Stimulated activated CD4-positive, alpha-beta T cell treated with anti-CD3 and anti-CD28 coated beads, Interleukin-1b, Interleukin-23, amount 100 ng/mL, for 1 hour (primary cell): Measurements from ENCODE around the gene LSMEM2.
"Not testable (repeated sequence)": the region's sequence is repeated elsewhere in the genome, so short reads cannot be mapped to it uniquely, and the experiment has no call there.

Experiments
- DNase-seq, 2 donors: peaks; one replicate each; pipeline ENCODE4 v3.0.0-alpha.2; 2020; ENCODE audit warnings: low read depth in 2 of 2

Gene LSMEM2

DNA sequence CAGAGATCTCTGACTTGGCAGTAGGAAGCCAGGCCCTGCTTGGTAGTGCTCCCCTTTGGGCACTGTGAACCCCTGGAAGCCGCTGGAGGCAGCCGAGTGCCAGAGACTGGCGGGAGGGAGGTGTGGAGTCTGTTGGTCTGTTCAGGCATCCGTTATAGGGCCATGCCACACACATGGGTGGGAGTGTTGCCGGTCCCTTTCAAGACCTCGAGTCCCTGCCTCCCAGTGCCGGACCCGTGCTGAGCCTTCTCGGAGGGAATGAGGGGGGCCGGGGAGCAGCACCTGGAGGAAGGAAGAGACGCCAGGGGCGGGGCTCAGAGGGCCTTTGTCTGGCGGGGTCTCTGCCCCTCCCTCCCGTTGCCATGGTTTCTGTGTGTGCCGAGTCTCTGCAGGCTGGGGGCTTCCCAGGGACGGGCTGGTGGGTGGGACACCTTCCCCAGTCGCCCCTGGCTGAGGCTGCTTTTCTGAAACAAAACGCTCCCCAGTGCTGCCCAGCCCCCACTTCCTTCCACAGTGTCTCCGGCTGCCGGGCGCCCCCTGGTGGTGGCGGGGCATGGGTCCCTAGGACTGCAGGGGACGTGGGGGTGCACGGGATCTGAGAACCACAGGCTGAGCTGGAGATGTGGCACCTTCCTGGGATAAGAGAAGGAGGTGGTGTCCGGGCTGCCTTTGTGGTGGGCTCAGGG lies 32.9 kb upstream of the LSMEM2 start:
- DNase-seq, result peak; percentile 91 to 98

DNA sequence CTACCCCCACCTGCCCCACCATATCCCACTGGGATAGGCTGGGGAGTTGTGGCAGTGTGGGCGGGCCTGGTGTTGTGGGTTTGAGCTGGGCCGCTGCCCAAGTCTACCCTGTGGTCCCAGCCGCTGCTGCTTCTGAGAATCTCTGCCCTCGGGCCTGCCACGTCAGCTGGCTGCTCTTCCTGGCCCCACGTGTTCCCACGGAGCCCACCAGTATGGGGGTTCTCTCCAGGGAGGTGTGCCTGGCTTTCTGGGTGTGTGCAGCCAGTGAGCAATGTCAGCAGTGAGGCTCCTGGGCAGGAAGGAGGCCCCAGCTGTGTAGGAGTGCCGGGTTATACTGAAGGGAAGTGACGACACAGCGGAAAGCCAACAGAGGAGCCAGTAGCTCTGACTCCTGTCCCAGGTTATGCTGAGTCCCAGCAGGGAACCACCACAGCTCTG lies 32.4 kb upstream of the LSMEM2 start:
- DNase-seq, result peak in 1 of 2 donors; percentile 50

DNA sequence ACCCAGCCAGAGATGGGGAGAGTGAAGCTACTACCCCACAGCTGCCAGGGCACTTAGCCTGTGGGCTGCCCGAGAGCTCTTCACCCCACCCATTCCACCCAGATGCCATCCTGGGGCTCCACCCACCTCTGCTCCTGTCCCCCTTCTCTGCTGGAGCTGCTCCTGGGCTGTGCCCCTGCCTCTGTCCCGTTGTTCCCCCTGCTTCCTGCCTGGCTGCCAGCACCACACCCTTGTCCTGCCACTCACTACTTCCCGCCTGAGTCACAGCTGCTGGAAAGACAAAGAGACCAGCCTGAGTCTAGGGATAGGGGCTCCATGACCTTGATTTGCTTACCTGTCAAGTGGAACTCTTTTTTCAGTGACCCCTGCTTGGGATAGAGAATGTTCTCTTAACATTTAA lies 30.5 kb upstream of the LSMEM2 start:
- no peak for DNase-seq

DNA sequence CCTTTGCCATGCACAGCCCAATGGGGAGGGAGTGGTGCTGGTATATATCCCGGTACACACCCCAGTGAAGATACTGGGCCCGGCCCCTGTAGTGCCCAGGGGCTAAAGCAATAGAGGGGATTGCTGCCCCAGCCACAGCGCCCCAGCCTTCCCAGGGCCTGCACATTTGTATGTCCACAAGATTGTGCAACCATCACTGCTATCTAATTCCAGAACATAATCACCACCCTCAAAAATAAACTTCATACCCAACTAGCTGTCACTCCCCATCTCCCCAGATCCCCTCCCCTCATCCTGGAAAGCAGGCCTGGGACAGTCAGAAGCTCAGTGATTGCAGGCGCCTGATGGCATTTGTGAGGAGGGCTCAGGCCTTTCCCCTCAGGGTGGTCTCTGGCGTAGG lies 29.4 kb upstream of the LSMEM2 start:
- DNase-seq, result no peak

DNA sequence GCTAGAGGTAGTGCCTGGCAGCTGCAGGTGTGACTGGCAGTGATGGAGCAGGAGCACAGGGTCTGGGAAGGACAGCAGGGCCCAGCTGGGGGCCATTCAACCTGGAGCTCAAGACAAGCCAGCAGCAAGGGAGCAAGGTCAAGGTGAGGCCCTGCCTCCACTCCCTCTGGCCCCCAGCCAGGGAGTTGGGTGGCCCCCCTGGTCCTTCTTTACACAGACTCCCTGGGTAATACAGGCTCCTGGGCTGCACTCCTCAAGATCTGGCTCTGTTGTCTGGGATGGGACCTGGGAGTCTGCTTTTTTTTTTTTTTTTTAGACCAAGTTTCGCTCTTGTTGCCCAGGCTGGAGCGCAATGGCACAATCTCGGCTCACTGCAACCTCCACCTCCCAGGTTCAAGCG lies 28.4 kb upstream of the LSMEM2 start:
- DNase-seq, result no peak

DNA sequence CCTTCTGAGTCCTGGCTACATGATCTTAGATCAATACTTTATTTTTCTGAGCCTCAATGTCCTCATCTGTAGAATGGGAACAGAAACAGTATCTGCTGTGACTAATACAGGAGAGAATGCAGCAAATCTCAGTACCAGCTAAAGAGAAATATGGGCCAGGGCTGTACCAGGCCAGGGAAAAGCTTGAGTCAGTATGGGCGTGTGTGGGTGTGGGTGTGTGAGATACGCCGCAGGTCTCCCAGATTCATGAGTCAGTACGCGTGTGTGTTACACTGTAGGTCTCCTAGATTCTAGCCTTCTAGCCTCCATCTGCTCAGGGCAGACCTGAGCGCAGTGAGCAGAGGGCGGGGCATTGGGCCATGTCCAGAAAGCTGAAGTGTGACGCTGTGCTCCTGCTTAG lies 27.7 kb upstream of the LSMEM2 start:
- no peak for DNase-seq

DNA sequence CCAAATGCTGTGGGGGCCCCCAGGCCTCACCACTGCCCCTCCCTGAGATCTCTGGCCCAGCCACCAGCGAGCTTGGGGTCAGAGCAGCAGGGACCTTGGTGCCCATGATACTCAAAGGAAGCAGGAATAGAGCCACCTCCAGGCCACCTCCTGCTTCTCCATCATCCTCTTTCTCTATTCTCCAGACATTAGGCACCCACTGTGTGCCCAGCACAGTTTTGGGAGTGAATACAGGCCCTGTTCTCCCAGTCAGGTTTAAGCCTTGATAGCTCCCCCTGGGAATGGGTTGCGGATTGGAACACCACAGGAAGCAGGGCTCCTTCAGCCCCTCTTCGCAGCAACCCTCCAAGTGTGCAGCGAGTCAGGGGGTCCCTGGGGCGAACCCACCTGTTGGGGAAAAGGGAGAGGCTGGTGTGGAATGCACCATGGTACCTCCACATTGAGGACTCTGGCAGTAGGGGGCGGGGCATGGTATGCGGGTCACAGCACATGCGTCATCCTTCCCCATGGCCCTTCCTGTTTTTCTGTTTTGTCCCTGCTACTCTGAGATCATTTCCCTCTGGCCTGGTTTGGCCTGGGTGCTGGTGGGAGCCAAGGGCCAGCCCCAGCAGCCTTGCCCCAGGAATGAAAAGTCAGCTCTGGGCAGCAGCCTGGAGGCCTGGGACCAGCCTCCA lies 24.2 kb upstream of the LSMEM2 start:
- DNase-seq, result no peak

DNA sequence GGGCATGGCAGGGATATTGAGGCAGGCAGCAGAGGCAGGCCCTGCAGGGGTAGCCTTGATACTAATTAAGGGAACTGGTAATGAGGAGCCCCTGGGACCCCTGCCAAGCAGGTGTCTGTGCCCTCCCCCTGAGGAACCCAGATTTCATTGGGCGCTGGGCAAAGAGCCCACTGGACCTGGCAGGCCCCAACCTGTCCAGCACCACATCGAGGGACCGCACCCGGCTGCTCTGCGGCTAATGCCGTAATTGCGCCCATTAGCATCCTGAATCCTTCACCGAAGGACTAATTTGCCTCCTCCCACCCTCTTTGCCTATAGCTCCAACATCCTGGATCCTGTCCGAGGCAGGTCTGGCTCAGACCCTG lies 23.7 kb upstream of the LSMEM2 start:
- no peak for DNase-seq

DNA sequence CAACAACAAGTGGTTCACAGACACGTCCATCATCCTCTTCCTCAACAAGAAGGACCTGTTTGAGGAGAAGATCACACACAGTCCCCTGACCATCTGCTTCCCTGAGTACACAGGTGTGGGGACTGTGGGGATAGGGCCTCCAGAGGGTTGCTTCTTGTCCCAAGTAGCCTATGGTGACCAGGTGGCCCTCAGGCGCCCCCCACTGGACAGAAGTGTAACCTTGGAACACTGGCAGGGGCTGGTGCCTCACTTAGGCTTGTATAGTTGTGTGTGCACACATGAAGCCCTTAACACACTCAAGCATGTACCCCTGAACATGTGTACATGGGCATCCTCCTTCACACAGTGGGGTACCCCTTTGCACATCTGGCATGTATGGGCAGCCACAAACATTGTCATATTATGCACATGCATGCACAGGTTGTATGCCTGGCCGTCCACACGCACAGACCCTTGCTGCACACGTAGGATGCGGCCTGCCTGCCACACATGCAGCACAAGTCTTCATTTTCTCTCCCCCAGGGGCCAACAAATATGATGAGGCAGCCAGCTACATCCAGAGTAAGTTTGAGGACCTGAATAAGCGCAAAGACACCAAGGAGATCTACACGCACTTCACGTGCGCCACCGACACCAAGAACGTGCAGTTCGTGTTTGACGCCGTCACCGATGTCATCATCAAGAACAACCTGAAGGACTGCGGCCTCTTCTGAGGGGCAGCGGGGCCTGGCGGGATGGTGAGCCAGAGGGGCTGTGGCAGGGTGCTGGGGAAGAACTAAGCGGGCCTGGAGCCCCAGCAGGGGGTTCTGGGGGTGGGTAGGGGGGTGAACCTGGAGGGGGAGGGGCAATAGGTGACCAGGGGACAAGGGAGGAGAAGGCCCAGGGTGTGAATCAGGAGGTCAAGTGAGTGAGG lies 21.7 kb upstream of the LSMEM2 start:
- DNase-seq, result no peak

DNA sequence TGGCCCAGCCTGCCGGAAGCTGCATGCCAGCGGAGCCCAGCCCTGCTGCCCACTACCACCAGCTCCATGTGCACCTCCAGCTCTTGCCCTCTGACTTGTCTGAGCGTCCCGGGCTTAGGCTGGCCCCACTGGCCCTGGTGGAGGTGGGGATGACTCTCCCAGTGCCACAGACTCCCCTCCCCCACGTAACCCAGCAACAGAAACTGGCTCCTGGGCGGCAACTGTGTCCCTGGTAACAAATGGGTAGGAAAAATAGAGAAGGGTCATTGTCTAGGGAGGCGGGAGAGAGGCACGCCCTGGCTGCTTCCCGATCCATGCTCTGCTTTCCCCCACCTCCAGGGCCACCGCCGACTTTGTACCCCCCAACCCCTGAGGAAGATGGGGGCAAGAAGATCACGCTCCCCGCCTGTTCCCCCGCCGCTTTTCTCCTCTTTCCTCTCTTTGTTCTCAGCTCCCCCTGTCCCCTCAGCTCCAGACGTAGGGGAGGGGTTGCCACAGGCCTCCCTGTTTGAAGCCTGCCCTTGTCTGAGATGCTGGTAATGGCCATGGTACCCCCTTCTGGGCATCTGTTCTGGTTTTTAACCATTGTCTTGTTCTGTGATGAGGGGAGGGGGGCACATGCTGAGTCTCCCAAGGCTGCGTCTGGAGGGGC lies 20.7 kb upstream of the LSMEM2 start:
- DNase-seq, result no peak

DNA sequence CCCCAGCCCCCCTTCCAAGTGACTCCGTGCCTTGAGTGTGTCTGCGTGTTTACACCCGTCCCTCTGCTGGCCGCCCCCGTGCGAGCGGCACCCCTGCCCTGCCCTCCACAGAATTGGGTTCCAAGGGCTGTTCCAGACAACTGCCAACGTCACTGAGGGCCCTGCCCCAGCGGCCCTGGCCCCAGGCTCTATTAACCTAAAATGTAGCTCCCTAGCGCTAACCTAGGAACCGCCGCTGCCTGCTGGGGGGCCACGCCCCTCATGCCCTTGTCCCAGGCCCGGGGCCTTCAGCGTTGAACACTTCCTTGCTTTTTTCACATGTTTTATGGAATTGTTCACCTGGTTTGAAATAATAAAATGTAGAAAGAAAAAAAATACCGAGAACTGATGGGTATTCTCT lies 19.9 kb upstream of the LSMEM2 start:
- no peak for DNase-seq

DNA sequence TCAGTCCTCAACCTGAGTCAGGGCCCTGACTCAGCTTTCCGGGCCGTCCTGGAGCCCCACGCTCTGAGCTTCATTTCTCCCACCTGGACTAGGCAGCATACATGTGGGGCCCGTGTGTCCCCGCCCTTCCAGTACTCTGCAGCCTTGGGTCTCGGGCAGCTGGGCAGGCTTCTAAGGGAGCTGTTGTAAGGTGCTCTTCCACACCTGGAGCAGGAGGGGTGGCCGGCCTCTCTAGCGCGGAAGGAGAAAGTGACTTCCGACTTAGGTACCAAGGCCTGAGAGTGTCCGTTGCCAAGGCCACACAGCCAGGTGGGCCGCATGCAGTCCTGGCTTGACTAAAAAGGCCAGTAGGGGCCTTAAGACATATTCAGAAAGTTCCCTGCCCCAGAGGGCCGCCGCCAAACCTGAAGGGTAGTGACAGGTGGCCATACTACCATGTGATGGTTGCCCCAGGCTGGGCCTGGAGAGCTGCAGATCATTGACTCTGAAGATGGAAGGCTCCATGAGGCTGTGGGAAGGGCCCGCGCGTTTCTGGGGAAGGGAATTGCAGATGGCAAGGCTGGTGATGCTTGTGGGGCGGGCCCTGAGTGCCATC lies 19.4 kb upstream of the LSMEM2 start:
- no peak for DNase-seq

DNA sequence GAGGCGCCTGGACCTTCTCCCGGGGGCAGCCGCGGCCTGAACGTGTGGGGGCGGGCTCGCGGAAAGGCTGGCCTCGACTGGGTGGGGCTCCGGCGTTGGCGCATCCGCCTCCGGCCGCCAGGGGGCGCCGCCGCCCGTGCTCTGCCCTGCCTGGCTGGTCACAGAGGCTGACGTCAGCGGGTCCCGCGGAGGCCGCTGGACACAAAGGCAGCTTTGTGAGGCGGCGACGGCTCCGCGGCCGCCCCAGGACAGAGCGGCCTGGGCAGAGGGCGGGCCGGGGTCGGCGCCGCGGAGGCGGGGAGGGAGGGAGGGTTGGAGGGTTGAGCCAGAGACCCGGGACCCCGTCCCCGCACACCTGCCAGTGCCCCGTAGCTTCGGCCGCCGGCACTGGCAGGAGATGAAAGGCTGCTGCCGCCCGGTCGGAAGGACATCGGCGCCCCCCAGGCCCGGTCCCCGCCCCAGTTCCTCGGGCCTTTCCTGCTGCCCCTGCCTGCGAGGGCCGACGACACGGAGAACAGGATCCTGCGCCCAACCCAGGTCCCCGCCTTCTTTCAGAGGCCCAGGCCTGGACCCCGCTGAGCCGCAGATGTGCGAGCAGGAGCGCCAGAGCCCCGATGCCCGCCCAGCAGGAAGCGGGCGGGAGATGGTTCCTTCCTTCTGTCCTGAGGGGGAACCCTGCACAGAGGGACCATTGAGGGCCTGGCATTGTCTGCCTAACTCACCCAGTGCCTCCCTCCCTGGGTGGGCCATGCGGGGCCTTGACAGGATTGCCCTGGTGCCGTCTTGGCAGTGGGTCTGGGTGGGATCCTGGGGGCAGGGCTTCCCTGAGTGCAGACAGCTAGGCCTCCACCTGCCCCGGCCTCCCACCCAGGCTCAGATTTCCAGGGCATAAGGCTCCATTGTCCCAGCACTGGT lies 18.6 kb upstream of the LSMEM2 start:
- DNase-seq, result peak; percentile 43 to 70

DNA sequence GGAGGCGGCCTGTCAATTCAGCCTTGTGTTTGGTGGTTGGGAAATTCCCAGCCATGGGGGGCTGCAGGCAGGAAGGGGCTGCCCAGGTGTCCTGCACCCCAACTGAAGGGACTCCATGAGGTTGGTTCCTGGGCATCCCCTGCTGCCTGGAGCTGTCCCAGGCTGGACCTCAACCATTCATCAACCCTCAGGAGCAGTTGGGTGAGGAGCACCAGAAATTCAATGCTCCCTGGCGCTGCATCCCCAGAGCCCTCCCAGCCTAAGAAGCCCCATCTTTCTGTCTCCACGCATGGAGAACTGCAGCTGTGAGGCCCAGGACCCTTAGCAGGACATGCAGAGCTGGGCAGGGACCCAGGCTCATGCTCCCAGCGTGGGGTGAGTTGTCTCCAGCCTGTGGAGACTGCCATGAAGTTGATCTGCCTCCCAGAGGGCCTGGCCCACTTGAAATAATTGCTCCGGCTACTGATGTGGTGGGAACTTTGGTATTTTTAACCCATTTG lies 17.9 kb upstream of the LSMEM2 start:
- DNase-seq, result no peak

DNA sequence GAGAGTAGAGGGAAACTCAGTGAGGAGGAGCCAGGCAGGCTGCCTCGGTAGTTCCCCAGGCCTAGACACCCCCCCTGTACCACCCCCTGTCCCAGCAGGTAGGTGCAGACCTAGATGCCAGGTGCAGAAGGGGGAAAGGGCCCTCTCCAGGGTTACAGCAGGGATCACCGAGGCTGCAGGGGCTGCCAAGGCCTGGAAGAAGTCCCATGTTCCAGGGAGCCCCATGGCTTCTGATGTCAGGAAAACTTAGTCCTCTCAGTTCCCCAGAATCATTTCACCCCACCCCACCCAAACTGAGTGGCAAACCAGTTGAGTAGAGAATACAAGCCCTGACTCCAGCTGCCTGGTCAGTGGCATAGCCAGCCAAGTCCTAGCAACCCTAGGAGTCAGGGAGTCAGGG lies 17.4 kb upstream of the LSMEM2 start:
- no peak for DNase-seq

DNA sequence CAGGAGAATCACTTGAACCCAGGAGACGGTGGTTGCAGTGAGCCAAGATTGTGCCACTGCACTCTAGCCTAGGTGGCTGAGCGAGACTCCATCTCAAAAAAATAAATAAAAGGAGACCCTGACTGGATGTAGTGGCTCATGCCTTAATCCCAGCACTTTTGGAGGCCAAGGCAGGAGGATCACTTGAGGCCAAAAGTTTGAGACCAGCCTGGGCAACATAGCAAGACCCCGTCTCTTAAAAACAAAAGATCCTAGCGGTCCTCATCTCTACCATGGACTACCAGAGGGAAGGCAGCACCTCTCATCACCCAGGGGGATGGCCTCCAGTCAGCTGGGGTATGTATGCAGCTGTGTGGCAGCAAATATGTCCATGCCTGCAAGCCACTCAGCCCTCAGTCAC lies 16.7 kb upstream of the LSMEM2 start:
- DNase-seq, result not testable (repeated sequence)

DNA sequence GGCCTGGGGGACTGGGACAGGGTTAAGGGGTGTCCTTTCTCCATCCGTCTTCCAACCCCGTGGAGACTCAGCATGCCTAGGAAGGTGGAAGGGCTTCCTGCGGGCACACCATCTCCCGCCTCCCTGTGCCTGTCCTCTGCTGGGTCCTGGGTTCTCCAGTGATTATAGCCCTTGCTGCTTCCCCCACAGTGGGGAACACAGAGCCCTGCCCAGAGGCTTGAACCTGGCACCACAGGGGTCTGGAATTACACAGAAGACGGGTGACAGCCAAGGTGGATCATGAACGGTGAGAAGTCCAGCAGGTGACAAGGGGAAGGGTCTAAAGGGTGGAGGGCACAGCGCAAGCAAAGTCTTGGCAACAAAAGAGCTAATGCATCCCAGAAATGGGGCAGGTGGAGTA lies 16.1 kb upstream of the LSMEM2 start:
- DNase-seq, result no peak

DNA sequence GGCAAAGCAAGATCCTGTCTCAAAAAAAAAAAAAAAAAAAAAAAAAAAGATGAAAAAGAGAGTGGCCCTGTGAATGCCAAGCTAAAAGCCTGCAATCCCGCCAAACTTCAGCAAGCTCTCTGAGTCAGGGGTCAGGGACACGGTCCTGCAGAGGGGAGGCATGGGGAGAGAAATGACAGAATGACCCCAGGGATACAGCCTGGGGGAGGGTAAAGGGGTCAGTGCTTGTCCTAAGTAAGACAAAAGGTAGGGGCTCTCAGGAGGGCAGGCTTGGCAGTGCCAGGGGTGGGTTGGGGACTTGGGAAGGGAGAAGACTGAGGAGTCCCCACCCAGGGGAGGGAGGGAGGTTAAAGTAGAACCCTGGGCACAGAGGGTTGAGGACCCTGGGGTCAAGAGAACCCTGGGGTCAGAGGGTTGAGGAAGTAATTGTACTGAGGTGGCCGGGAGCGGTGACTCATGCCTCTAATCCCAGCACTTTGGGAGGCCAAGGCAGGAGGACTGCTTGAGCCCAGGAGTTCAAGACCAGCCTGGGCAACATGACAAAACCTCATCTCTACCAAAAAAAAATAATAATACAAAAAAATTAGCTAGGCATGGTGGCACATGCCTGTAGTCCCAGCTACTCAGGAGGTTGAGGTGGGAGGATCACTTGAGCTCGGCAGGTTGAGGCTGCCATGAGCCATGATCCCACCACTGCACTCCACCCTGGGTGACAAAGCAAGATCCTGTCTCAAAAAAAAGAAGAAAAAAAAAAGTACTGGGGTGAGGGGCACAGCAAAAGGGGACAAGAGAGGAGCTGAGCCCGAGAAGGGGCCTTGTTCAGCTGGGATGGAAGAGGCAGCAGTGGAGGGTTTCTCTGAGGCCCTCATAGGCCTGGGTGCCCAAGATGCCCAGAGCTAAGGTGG lies 15.2 kb upstream of the LSMEM2 start:
- no peak for DNase-seq

DNA sequence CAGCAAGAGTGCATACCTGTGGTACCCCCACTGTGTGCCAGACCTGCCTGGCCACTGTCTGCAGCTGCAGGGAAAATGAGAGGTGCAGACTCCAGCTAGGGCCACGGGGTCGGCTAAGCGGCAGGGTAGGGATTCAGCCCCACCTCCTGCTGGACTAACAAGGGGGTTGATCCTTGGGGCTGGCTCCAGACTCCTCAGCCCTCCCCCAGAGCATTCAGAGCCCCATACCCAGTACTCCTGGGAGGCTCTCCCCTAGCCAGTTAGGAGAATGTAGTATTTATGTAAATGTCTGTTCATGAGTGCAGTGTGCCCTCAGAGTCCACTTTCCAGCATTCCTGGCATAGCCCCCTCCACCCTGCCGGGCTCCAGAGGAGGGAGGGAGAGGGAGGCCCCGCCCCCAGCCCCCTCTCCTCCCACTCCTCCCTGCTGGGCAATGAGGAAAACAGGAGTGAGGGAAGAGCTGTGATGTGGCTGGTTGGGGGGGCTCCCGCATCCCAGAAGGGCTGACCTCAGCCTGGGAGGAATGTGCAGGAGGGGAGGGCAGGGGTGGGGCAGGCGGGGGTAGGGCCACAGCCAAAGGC lies 14.4 kb upstream of the LSMEM2 start:
- DNase-seq, result no peak
